ENCODE data around the gene VCP.

The VCP gene

DNA sequence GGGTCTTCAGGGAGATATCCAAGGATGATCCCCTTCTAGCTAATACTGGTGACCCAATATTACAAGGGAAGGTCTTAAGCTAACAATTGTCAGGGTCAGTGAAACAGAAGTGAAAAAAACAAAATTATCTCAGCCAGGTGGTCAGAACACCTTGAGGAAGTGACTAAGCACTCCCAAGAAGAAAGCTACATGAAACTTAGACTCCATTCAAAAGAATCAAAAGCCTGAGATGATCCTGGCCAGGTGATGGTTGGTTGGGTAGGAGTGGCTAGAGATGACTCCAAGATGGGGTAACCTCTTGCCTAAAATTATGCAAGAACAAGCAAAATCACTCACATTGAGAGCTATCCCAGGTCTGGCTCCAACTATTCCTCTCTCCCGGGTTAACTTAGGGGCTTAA lies 5.4 kb downstream of the VCP start:
- in situ Hi-C loops (cut with MboI; ENCODE audit: low sequenced_read_pairs): no loop called here

- in situ Hi-C loops (cut with MboI; ENCODE audit: low sequenced_read_pairs): no loop called here
Measured at GRCh38 chr9:35060548-35061207, 11.7 kb downstream of the VCP start.

DNA sequence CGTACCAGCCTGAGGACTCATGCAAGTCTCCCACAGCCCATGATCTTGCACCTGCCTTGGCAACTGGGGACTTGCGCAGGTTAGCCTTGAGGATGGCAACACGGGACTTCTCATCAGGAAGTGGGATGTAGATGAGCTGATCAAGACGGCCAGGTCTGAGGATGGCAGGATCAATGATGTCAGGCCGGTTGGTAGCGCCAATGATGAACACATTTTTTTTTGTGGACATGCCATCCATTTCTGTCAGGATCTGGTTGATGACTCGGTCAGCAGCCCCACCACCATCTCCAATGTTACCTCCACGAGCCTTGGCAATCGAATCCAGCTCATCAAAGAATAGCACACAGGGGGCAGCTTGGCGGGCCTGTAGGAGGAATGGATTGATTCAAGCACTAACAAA lies 13.0 kb downstream of the VCP start:
- in situ Hi-C loops (cut with MboI; ENCODE audit: low sequenced_read_pairs): no loop called here

- in situ Hi-C loops (cut with MboI; ENCODE audit: low sequenced_read_pairs): no loop called here
Measured at GRCh38 chr9:35057271-35057620, 15.2 kb downstream of the VCP start.

DNA sequence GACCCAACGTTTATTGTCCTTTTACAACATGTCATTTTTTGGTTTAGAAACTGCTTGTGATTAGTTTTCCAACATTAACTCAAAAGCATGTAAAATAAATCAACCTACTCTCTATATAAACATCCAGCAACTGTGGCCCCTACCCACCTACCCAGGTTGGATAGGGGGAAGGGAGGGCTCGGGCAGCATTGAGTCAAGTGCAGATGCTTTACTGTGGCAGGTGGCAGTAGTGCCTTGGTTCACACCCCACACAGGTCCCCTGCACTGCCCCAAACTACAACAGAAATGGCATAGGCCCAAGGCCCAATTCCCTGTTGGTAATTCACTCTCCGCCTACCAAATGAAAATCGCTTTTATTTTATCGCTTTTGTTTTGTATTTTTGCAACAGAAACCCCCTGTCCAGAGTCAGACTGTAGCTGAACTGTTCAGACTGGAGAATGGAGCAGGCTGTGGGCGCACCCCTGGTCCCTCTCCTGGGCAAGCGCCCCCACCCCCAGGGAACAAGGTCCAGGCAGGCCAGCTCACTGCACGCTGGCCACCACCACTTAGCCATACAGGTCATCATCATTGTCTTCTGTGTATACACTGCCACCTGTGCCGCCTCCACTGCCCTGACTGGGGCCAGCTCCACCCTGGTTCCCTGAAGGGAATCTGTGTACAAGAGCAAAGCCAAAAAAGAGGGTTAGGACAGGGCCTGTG lies 15.7 kb downstream of the VCP start:
- in situ Hi-C loops (cut with MboI; ENCODE audit: low sequenced_read_pairs): no loop called here

- in situ Hi-C loops (cut with MboI; ENCODE audit: low sequenced_read_pairs): no loop called here
Measured at GRCh38 chr9:35054871-35055644, 17.4 kb downstream of the VCP start.

- in situ Hi-C loops (cut with MboI; ENCODE audit: low sequenced_read_pairs): no loop called here
Measured at GRCh38 chr9:35054185-35054835, 18.1 kb downstream of the VCP start.

DNA sequence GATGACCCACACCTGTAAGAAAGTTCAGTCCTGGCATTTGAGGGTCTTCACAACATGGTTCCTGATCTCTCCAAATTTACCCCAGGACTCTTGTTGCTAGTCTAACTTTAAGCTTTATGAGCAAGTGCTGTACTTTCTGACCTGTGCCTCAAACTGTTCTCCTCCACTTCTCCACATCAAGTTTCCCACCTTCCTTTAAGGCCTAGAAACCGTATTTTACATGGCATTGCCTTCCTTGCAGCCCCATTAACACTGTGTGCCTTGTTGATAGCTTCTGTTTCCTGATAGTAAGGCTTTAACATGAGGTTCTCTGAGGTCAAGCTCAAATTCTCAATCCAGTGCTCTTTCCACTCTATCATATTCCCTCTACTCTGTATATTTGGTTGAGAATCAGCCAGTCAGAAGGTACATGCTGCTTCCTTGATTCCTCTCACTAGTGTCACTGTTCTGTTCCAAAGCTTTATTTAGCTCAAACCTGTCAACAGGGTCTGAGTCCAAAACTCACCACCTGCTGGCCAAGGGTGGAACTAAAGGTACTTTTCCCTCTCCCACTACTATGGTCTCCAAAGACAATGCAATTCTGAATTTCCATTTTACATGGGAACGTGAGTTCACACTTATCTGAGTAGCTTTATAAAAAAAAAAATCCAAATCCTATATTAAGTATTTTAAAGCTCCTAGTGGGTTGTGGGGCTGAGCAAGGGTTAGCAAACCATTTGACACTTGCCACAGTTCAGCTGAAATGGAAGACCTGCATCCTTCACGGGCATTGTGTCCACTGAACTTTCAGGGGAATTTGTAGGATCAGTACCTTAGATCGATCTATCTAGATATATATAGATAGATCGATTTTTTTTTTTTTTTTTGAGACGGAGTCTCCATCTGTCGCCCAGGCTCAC lies 21.1 kb downstream of the VCP start:
- in situ Hi-C loops (cut with MboI; ENCODE audit: low sequenced_read_pairs): no loop called here

DNA sequence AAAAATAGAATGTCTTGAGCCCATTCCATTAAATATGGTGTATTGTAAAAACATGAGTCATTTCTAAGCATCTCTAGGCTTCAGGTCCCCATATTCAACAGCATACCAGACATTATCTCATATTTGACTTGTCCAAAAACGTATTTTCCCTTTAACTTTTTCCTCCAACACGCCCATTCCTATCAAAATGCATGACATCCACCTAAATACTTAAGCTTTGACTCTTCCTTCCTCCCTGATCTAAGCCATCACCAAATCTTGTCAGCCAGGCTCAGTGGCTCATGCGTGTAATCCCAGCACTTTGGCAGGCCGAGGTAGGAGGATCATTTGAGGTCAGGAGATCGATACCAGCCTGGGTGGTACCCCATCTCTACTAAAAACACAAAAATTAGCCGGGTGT lies 23.9 kb downstream of the VCP start:
- in situ Hi-C loops (cut with MboI; ENCODE audit: low sequenced_read_pairs): no loop called here

DNA sequence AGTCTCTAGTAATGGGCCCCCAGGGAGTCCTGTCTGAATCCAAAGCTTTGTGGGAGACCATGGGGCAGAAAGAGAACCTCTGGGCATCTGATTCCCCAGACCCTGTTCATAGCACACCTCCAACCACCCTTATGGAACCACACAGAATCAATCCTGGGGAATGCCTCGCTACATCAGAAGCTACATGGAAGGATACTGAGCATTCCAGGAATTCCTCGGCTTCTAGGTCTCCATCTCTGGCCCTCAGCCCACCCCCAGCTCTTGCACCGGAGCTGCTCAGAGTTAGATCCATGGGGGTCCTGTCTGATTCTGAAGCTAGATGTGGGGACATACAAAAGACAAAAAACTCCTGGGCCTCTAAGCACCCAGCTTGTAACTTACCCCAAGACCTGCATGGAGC lies 28.4 kb downstream of the VCP start:
- in situ Hi-C loops (cut with MboI; ENCODE audit: low sequenced_read_pairs): no loop called here

GRCh38 chr9:35042891-35043545 lies 29.4 kb downstream of the VCP start:
- in situ Hi-C loops (cut with MboI; ENCODE audit: low sequenced_read_pairs): no loop called here

DNA sequence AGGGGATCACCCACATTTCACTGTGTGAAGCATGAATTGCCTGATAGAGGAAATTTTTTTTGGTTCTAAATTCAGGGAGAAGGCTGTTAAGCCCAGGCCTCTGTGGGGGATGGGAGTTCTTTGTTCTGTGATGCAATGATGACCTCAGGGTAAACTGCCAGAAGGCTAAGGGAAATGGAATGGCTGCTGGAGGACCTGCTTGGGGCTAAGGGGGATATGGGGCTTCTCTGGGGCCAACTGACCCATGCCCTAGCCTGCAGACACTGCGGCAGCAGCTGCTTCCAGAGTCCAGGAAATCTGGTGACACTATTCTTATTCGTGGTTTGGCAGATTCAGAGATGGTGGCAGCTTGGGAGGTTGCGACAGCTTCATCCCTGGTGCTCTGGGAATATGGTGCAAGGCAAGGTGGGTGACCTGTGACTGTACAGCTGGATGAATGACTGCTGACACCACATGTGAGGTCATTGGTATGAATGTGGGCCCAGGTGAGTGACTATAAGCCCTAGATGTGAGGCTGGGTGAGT lies 30.3 kb downstream of the VCP start:
- in situ Hi-C loops (cut with MboI; ENCODE audit: low sequenced_read_pairs): no loop called here

DNA sequence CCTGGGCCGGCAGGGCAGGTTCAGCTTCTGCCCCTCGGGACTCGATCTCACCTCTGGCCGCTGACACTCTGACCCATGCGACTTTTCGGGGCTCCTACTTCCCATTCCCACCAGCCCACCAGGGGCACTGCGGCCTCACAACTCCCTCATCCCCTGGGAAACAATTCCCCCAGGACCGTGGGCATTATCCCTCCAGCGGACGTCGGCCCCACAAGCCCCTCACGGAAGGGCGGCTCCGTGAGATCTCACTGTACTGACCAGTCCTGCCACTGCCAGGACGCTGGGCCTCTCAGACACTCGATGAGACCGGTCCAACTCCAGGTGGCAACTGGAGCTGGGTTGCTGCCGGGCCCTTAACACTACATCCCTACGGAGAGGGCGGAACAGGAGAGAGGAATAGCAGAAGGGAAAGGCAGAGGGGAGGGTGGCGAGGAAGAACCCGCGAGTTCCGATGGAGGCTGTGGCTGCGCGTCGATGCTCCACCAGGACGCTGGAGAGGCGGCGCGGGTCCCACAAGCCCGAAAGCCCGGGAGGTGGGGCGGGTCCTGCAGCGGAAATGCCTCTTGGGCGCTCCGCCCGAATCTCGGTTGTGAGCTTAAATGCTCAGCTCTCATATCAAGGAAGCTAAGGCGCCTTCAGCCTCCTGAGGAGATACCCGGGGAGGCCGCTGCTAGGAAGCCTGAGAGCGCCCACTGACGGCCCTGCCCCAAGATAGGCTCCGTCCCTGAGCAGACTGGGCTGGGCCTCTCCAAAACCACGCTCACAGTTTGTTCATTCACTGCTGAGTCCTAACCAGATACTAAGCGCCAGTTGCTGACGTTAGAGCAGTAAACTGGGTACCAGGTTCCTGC lies 36.3 kb downstream of the VCP start:
- in situ Hi-C loops (cut with MboI; ENCODE audit: low sequenced_read_pairs): no loop called here

GRCh38 chr9:35033101-35033500 lies 39.3 kb downstream of the VCP start:
- in situ Hi-C loops (cut with MboI; ENCODE audit: low sequenced_read_pairs): no loop called here

DNA sequence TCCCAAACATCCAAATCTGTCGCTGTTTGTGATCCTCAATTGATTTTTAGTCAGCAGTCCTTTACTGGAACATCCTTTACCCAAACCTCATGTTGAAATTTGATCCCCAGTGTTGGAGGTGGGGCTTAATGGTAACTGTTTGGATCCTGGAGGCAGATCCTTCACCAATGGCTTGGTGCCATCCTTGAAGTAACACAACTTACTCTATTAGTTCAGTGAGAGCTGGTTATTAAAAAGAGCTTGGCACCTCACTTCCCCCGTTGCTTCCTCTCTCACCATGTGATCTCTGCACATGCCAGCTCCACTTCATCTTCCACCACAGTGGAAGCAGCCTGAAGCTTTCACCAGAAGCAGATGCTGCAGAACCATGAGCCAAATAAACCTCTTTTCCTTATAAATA lies 42.6 kb downstream of the VCP start:
- in situ Hi-C loops (cut with MboI; ENCODE audit: low sequenced_read_pairs): no loop called here

GRCh38 chr9:35029241-35029640 lies 43.2 kb downstream of the VCP start:
- in situ Hi-C loops (cut with MboI; ENCODE audit: low sequenced_read_pairs): no loop called here

DNA sequence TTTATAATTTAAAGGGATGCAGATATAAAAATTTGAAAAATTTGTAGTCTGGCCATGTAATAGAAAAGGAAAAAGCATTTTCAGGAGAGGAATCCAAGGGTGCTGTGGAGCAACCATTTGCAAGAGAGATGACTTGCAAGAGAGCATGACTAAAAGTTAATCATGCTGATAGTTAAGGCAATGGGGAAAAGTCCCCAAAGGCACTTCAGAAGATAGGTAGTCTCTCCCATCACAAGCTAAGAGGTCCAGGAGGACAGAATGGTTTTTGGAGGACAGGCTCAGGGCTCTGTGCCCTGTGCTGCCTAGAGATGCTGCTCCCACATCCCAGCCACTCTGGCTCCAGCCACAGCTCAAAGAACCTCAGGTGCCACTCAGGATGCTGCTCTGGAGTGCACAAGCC lies 44.1 kb downstream of the VCP start:
- in situ Hi-C loops (cut with MboI; ENCODE audit: low sequenced_read_pairs): no loop called here

DNA sequence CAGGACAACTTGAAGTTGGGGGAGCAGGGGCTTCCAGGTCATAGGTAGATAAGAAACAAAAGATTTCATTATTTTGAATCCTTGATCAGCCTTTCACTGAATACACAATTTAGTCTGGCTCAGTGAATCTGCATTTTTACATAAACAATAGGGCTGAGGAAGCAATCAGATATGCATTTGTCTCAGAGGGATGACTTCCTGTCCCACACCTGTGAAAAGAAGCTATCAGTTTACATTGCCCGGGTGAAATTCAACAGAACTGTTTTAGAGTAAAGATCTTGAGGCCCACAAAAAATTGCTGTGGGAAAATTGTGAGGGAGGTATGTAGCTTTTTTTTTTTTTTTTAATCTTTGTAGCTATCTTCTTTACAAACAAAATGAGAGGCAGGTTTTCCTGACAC lies 44.6 kb downstream of the VCP start:
- in situ Hi-C loops (cut with MboI; ENCODE audit: low sequenced_read_pairs): no loop called here

DNA sequence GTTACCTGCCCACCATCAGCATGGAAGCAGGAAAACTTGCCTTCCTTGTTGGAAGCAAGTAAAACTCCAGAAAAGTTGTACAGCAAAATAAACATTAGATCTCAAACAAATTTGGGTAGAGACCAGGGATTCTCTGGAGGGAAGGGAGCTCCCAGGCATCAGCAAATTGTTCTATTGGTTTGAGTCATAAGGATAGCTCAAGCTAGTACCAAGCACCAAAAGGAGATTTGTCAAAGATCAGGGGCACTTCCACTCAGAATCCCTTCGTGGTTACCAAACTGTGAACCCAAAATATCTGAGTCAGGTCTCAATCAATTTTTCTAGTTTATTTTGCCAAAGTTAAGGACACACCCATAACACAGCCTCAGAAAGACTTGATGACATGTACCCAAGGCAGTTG lies 45.1 kb downstream of the VCP start:
- in situ Hi-C loops (cut with MboI; ENCODE audit: low sequenced_read_pairs): no loop called here

All from hTERT RPE-1 (cell line).